HEK293T (cell line): Measurements from ENCODE around the gene OPALIN.

Source experiments
- CTCF ChIA-PET: fragments of 350-600 bp; formaldehyde crosslinking; extraction: SDS; loops from one replicate; lab custom pipeline; 2021; ENCODE audit warnings: antibody characterized with exemption, inconsistent platforms; lab: Yijun Ruan, JAX
- POLR2A ChIA-PET: fragments of 350-600 bp; formaldehyde crosslinking; extraction: SDS; loops from one replicate; lab custom pipeline; 2020; ENCODE audit warnings: antibody characterized with exemption, inconsistent platforms; lab: Yijun Ruan, JAX
- DNase-seq: peaks from one replicate; pipeline ENCODE4 v3.0.0; 2012; ENCODE audit warnings: mixed read lengths; ENCODE audit errors: extremely low spot score
- ARNT ChIP-seq: fragments of 450-650 bp; IDR thresholded peaks from 2 replicates; pipeline ENCODE4 v1.6.1; 2017; ENCODE audit warnings: mild to moderate bottlenecking
- BHLHE40 ChIP-seq: fragments of 450-650 bp; IDR thresholded peaks from 2 replicates; pipeline ENCODE4 v1.6.1; 2016; ENCODE audit warnings: mild to moderate bottlenecking, moderate library complexity, borderline replicate concordance
- CTBP1 ChIP-seq: fragments of 450-650 bp; IDR thresholded peaks from 2 replicates; pipeline ENCODE4 v1.6.1; 2016; ENCODE audit warnings: borderline replicate concordance
- ELF4 ChIP-seq: fragments of 450-650 bp; IDR thresholded peaks from 2 replicates; pipeline ENCODE4 v1.6.1; 2017; ENCODE audit warnings: antibody characterized with exemption
- FOXA1 ChIP-seq: fragments of 450-650 bp; IDR thresholded peaks from 2 replicates; pipeline ENCODE4 v1.6.1; 2016; ENCODE audit warnings: mild to moderate bottlenecking
- FOXK2 ChIP-seq: fragments of 450-650 bp; IDR thresholded peaks from 2 replicates; pipeline ENCODE4 v1.6.1; 2016; ENCODE audit warnings: mild to moderate bottlenecking
- FOXM1 ChIP-seq: fragments of 450-650 bp; IDR thresholded peaks from 2 replicates; pipeline ENCODE4 v1.6.1; 2017; ENCODE audit warnings: mild to moderate bottlenecking, borderline replicate concordance
- HDGF ChIP-seq: fragments of 450-650 bp; IDR thresholded peaks from 2 replicates; pipeline ENCODE4 v1.6.1; 2017; ENCODE audit warnings: antibody characterized with exemption, borderline replicate concordance
- L3MBTL2 ChIP-seq: fragments of 450-650 bp; conservative IDR thresholded peaks from 2 replicates; pipeline ENCODE4 v1.6.1; 2016; ENCODE audit warnings: mild to moderate bottlenecking
- LEF1 ChIP-seq: fragments of 450-650 bp; IDR thresholded peaks from 2 replicates; pipeline ENCODE4 v1.6.1; 2017; ENCODE audit warnings: mild to moderate bottlenecking, borderline replicate concordance
- NFRKB ChIP-seq: fragments of 450-650 bp; IDR thresholded peaks from 2 replicates; pipeline ENCODE4 v1.6.1; 2016; ENCODE audit warnings: mild to moderate bottlenecking, moderate library complexity
- SP1 ChIP-seq: fragments of 450-650 bp; IDR thresholded peaks from 2 replicates; pipeline ENCODE4 v1.6.1; 2017
- SUZ12 ChIP-seq: fragments of 450-650 bp; IDR thresholded peaks from 2 replicates; pipeline ENCODE4 v1.6.1; 2016; ENCODE audit warnings: mild to moderate bottlenecking
- TARDBP ChIP-seq: fragments of 450-650 bp; IDR thresholded peaks from 2 replicates; pipeline ENCODE4 v1.6.1; 2016
- ZNF384 ChIP-seq: fragments of 450-650 bp; IDR thresholded peaks from 2 replicates; pipeline ENCODE4 v1.6.1; 2016
- TF ChIP-seq, protein P1 (sequence below): fragments of 450-650 bp; IDR thresholded peaks from 2 replicates; pipeline ENCODE4 v1.6.1; 2016

The OPALIN gene

DNA sequence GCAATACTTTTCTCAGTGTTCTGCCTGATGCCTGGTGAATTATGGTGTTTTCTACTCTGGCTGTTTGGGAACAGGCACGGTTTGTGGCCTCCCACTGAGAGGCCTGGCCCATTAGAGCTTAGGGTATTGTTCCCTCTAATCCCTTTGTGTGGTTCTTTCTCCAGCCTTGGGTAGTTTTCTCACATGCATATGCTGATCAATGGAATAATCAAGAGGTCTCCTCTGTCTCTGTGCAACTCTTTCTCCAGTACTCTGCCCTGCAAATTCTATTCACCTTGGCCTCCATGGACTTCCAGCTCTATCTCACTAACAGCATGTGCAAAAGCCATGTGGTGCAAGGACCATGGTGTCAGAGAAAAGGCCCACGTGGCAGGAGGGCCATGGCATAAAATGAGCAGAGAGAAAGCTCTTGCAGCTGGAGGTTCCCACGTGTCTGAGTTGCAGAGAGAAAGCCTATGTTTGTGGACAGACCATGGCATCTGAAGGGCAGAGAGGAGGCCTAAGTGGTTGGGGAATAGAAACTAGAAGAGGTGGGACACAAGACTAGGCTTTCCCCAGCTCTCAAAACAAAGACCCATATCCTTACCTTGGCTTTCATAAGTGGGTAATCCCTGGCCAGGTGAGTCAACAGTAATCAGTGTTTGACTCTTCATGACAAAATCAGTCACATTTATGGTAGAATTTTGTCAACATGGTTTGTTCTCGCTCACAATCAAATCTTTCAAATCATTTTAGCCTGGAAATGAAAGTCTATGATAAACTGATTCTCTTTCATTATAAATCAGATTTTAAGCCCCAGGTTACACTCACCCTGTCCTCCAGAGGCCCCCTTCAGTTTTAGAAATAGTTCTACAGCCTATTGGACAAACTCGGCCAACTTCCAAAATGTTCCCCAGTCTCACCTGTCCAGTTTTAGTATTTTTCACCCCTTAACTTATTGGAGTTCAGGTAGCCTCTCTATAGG, 17.3 kb downstream of the OPALIN start:
- ChIA-PET CTCF (interaction anchor here (0.6 to 1.1 kb wide), 6 partner anchors 12 to 339 kb away, joined by 3 to 4 read pairs (median 3); no protein-coding TSS in a partner anchor), POLR2A (no interaction called here)
- no peak for TF ChIP-seq NFRKB
- TF ChIP-seq BHLHE40, result no peak
- no peak for TF ChIP-seq HDGF
- TF ChIP-seq LEF1, result no peak
- TF ChIP-seq, protein P1, sequence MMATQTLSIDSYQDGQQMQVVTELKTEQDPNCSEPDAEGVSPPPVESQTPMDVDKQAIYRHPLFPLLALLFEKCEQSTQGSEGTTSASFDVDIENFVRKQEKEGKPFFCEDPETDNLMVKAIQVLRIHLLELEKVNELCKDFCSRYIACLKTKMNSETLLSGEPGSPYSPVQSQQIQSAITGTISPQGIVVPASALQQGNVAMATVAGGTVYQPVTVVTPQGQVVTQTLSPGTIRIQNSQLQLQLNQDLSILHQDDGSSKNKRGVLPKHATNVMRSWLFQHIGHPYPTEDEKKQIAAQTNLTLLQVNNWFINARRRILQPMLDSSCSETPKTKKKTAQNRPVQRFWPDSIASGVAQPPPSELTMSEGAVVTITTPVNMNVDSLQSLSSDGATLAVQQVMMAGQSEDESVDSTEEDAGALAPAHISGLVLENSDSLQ, result no peak
- no peak for TF ChIP-seq TARDBP
- no peak for TF ChIP-seq FOXA1
- no peak for TF ChIP-seq SUZ12
- no peak for TF ChIP-seq CTBP1
- no peak for TF ChIP-seq SP1
- TF ChIP-seq ELF4, result no peak
- TF ChIP-seq ZNF384, result no peak
- no peak for TF ChIP-seq FOXK2
- no peak for TF ChIP-seq ARNT
- TF ChIP-seq L3MBTL2, result no peak
- no peak for TF ChIP-seq FOXM1
- DNase-seq, result no peak

DNA sequence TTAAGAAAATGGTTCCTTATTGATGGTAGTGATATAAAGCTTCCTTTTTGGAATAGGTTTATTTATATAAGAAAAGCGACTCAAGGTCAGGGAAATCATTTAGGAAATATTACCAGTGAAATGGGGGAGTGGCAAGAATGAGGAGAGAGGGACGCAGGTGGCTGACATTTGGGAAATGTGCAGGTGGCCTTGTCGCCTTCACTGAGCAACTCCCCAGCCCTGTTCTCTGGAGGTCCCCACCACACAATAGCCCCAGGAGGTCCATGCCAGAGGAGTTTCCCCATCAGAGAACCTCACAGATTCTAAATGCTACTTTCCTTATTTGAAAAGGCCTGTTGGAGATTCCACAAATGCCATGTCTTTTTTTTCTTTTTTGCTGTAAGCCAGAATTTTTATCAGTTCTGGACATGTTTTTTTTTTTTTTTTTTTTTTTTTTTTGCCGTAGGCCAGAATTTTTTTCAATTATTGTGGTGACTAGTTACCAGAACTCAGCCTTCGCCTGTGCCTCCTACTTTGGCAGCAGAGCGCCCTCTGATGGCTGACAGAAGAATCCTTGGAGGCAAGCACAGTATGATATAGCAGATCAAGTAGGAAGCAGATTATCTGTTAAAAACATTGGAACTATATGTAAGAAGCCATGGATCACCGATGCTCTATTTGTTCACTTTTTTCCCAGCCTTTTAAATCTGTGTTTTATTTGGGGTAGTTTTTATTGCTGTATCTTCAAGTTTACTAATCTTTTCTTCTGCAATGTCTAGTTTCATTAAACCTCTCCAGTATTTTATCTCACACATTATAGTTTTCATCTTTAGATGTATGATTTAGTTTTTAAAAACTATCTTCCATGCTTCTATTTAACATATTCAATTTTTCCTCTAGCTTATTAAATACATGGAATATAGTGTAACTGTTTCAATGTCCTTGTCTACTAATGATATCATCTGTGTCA, 18.6 kb downstream of the OPALIN start:
- DNase-seq, result peak; percentile 76
- ChIA-PET POLR2A (no interaction called here), CTCF (interaction anchor here (0.6 to 1.1 kb wide), 8 partner anchors 11 to 337 kb away, joined by 3 to 4 read pairs (median 3); no protein-coding TSS in a partner anchor)
- TF ChIP-seq FOXM1 (no peak), ZNF384 (peak; percentile 93)

DNA sequence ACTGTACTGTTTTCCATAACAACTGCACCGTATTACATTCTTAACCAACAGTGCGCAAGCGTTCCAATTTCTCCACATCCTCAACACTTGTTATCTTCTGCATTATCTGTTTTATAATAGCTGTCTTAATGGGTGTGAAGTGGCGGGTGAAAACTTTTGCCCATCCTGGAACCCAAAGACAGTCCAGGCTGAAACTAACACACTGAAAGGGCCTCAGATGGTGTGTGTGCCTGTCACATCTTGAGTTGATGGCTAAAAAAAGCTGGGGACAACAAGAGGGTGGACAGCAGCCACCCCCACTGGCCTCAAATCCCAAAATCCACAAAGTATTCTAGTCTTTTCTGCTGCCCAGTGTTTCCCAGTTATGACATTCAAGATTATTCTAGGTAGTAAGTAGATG, 19.4 kb downstream of the OPALIN start:
- ChIA-PET CTCF (interaction anchor here (0.6 to 1.1 kb wide), 4 partner anchors 10 to 323 kb away, joined by 3 to 4 read pairs (median 4); no protein-coding TSS in a partner anchor), POLR2A (no interaction called here)
- DNase-seq, result no peak
- no peak for TF ChIP-seq L3MBTL2
- no peak for TF ChIP-seq SUZ12
- no peak for TF ChIP-seq SP1
- no peak for TF ChIP-seq ZNF384
- TF ChIP-seq CTBP1, result no peak
- TF ChIP-seq, protein P1, result no peak
- TF ChIP-seq HDGF, result no peak
- no peak for TF ChIP-seq ELF4
- no peak for TF ChIP-seq FOXA1
- TF ChIP-seq FOXK2, result no peak
- no peak for TF ChIP-seq ARNT
- no peak for TF ChIP-seq LEF1
- no peak for TF ChIP-seq FOXM1
- TF ChIP-seq NFRKB, result no peak
- TF ChIP-seq BHLHE40, result no peak
- no peak for TF ChIP-seq TARDBP

DNA sequence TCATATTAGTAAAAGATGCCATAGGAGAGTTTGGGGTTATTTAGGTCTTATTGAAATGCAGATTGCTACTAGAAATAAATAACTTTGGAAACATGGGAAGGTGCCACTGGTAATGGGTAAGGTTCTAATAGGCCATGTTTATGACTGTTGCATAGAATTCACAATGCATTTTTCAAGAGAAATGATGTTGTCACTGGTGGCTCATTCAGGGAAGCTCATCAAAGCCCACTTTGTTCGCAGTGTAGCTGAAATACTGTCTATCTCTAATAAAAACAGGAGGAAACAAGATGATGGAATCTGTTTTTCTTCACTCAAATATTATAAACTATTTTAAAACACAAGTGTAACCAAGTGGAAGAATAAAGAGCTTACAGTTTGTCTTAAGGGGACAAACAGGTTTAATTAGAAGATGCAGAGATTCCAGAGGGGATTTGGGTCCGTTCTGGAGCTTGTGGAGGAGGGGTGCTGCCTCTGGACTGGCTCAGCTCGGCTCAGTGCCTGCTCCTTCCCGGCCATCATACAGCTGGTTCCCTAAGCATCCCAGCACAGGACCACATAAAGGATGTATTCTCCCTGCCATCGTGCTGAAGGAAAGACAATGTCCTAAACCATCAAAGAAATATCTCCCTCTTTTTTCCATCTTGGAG, 20.4 kb downstream of the OPALIN start:
- ChIA-PET CTCF (interaction anchor here (0.6 to 1.3 kb wide), 2 partner anchors 109 to 238 kb away, joined by 4 to 7 read pairs; no protein-coding TSS in a partner anchor), POLR2A (no interaction called here)
- no peak for DNase-seq
- TF ChIP-seq, protein P1, result no peak
- TF ChIP-seq BHLHE40, result no peak
- no peak for TF ChIP-seq TARDBP

DNA sequence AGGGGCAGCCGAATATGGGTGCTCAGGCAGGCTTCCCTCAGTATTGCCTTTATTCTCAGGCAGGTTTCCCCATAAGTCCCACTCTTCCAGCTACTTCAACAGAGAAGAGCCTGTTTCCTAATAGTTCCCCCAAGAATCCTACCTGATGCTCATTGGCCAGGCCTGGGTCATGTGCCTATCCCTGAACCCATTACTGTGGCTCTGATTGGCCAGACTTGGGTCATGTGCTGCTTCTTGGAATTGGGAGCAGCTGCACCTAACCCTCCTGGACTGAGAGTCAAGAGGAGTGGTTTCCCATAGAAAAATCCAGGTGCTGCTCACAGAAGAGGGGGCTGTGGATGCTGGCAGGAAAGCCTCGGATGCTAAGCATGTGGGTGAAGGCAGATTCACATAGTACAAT, 21.7 kb downstream of the OPALIN start:
- TF ChIP-seq ZNF384 (no peak), SUZ12 (no peak), CTBP1 (no peak), ARNT (no peak), FOXK2 (no peak)
- POLR2A ChIA-PET, result no interaction called here
- no peak for DNase-seq
- CTCF ChIA-PET, result interaction anchor here (0.6 kb wide), 2 partner anchors 18 to 212 kb away, joined by 3 to 6 read pairs; no protein-coding TSS in a partner anchor
